MM.1S (cell line): ENCODE results near the gene CLTCL1.

Experiments
- CTCF ChIP-seq: fragments of 300-600 bp; sonication (generic); IDR thresholded peaks from 2 replicates; pipeline ENCODE4 v1.5.1; 2016; ENCODE audit warnings: antibody characterized with exemption, low read length, mixed read lengths
- EZH2 ChIP-seq: fragments of 300-600 bp; sonication (generic); optimal IDR thresholded peaks from 2 replicates; pipeline ENCODE3; 2017; ENCODE audit warnings: low read depth, mild to moderate bottlenecking, antibody characterized with exemption, low read length, mixed read lengths
- EZH2phosphoT487 ChIP-seq: fragments of 300-600 bp; sonication (generic); IDR thresholded peaks from 2 replicates; pipeline ENCODE4 v1.6.1; 2018; ENCODE audit warnings: antibody characterized with exemption, low read length

- TF ChIP-seq CTCF (no peak), EZH2 (no peak), EZH2phosphoT487 (no peak)
Observed at GRCh38 chr22:19130959-19131684, 160.4 kb downstream of the CLTCL1 start, which contains the start of gene TSSK2.
